ENCODE measurements around the gene HSPA12B.

Gene HSPA12B

GRCh38 chr20:3759884-3760283 lies 27.4 kb downstream of the HSPA12B start:
- ATAC-seq = no peak
- TF ChIP-seq ZC3H10 (CRISPR knock-in tag; IDR thresholded peaks at IDR 0.05) (no peak), TCF4 (CRISPR knock-in tag; IDR thresholded peaks at IDR 0.05; ENCODE audit: borderline replicate concordance) (no peak), CREB5 (CRISPR knock-in tag; IDR thresholded peaks at IDR 0.05; ENCODE audit: low read depth) (no peak), ARNTL (CRISPR knock-in tag; IDR thresholded peaks at IDR 0.05; ENCODE audit: borderline replicate concordance, low read depth) (no peak), PPARA (CRISPR knock-in tag; IDR thresholded peaks at IDR 0.05; ENCODE audit: borderline replicate concordance) (no peak), ZNF8 (CRISPR knock-in tag; IDR thresholded peaks at IDR 0.05) (no peak), POU6F1 (CRISPR knock-in tag; IDR thresholded peaks at IDR 0.05; ENCODE audit: borderline replicate concordance, low read depth) (no peak), ISL1 (CRISPR knock-in tag; IDR thresholded peaks at IDR 0.05) (no peak), CSRNP3 (CRISPR knock-in tag; IDR thresholded peaks at IDR 0.05) (no peak), TOX (CRISPR knock-in tag; IDR thresholded peaks at IDR 0.05; ENCODE audit: borderline replicate concordance) (no peak), OSR1 (CRISPR knock-in tag; IDR thresholded peaks at IDR 0.05) (no peak), SNAI2 (CRISPR knock-in tag; IDR thresholded peaks at IDR 0.05) (no peak)

GRCh38 chr20:3760655-3761348 lies 28.3 kb downstream of the HSPA12B start:
- no peak for ATAC-seq
- no peak for TF ChIP-seq ZNF565 (CRISPR knock-in tag; conservative IDR thresholded peaks at IDR 0.05; ENCODE audit: low read depth)
- no peak for TF ChIP-seq ESRRG (CRISPR knock-in tag; IDR thresholded peaks at IDR 0.05)
- TF ChIP-seq PATZ1 (CRISPR knock-in tag; IDR thresholded peaks at IDR 0.05; ENCODE audit: borderline replicate concordance) = no peak
- TF ChIP-seq TSHZ2 (CRISPR knock-in tag; IDR thresholded peaks at IDR 0.05) = no peak
- no peak for TF ChIP-seq GLIS3 (CRISPR knock-in tag; IDR thresholded peaks at IDR 0.05)

- TF ChIP-seq ZNF565 (CRISPR knock-in tag; conservative IDR thresholded peaks at IDR 0.05; ENCODE audit: low read depth) (no peak), PATZ1 (CRISPR knock-in tag; IDR thresholded peaks at IDR 0.05; ENCODE audit: borderline replicate concordance) (no peak), CSRNP3 (CRISPR knock-in tag; IDR thresholded peaks at IDR 0.05) (no peak), BACH2 (CRISPR knock-in tag; IDR thresholded peaks at IDR 0.05; ENCODE audit: borderline replicate concordance) (no peak), PPARA (CRISPR knock-in tag; IDR thresholded peaks at IDR 0.05; ENCODE audit: borderline replicate concordance) (no peak), ZFP3 (CRISPR knock-in tag; IDR thresholded peaks at IDR 0.05) (no peak), ZNF70 (CRISPR knock-in tag; IDR thresholded peaks at IDR 0.05) (no peak)
Observed at GRCh38 chr20:3763671-3764601, 31.5 kb downstream of the HSPA12B start.

More at GRCh38 chr20:3763671-3764601, 31.5 kb downstream of the HSPA12B start:
- ATAC-seq = no peak

Measured in SK-N-SH treated with all-trans-retinoic acid at 6 μM for 48 hours (cell line).